ENCODE data around the gene THAP2. TPM values are rescaled to one million over a fixed set of nuclear protein-coding genes. Genes with fewer than 3 reads are reported as not detected.

Gene THAP2
- total and polyA plus RNA-seq, 8 donors, result 1.1 to 4.3 (median 2.3) TPM

DNA sequence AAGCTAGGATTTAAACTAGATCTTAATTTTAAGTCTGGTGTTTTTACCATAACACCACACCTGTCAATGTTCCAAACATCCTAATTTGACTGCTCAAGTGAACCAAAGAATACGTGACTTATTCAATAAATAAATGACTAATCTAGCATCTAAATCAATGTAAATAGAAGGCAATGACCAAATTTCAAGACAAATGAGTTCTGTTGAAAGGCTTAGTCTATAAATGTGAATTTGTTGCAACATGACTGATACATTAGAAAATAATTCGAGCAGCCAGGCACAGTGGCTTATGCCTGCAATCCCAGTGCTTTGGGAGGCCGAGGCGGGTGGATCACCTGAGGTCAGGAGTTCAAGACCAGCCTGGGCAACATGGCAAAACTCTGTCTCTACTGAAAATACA is 15.6 kb upstream of the THAP2 start:
- no peak overlapping the region for H3K27ac ChIP-seq
- no peak overlapping the region for H3K4me3 ChIP-seq
- ATAC-seq (peak in 2 of 4 donors; percentile 25 to 41), DNase-seq (no peak), FAIRE-seq (no peak)
- peaks cover 0 to 8% (median 3%) of the 10 kb centered on the region in 3 donors for H3K4me1 ChIP-seq
- intact Hi-C loops (cut with DNase I), result no loop called here
- no peaks in the 10 kb centered on the region for H3K27me3 ChIP-seq
- WGBS, 2 donors, result 51 to 62% methylated on average over 4 of the region's 4 CpGs
- peaks cover 0 to 20% (median 5%) of the 10 kb centered on the region in 3 donors for H3K36me3 ChIP-seq
- TF ChIP-seq, protein P1, sequence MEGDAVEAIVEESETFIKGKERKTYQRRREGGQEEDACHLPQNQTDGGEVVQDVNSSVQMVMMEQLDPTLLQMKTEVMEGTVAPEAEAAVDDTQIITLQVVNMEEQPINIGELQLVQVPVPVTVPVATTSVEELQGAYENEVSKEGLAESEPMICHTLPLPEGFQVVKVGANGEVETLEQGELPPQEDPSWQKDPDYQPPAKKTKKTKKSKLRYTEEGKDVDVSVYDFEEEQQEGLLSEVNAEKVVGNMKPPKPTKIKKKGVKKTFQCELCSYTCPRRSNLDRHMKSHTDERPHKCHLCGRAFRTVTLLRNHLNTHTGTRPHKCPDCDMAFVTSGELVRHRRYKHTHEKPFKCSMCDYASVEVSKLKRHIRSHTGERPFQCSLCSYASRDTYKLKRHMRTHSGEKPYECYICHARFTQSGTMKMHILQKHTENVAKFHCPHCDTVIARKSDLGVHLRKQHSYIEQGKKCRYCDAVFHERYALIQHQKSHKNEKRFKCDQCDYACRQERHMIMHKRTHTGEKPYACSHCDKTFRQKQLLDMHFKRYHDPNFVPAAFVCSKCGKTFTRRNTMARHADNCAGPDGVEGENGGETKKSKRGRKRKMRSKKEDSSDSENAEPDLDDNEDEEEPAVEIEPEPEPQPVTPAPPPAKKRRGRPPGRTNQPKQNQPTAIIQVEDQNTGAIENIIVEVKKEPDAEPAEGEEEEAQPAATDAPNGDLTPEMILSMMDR (IDR thresholded peaks at IDR 0.05), result no peak
- H3K9me3 ChIP-seq, result no peaks in the 10 kb centered on the region

DNA sequence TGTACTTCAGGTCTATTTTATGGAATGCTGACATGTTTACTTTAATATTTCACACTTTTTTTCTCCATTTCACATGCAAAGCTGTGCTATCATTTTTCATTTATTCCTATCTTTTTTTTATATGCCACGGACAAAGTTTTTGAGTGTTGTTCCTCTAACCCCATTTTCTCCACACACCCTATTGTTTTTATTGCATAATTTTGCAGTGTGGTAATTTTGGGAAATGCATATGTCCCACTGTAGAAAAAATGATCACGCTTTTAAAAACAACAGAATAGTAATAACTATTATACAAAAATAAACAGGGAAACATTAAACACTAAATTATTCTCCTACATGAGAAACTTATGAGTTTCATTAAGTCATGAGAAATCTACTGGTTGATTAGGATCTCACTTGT is 14.7 kb upstream of the THAP2 start:
- H3K4me3 ChIP-seq, result no peak overlapping the region
- H3K27ac ChIP-seq, result no peak overlapping the region
- no peaks in the 10 kb centered on the region for H3K9me3 ChIP-seq
- ATAC-seq, result no peak
- peaks cover 0 to 8% (median 5%) of the 10 kb centered on the region in 3 donors for H3K4me1 ChIP-seq
- TF ChIP-seq, protein P1 (IDR thresholded peaks at IDR 0.05), result no peak
- peaks cover 0 to 13% (median 5%) of the 10 kb centered on the region in 3 donors for H3K36me3 ChIP-seq
- DNase-seq, result no peak
- H3K27me3 ChIP-seq, result no peaks in the 10 kb centered on the region
- intact Hi-C loops (cut with DNase I), result no loop called here
- FAIRE-seq, result no peak
- 80 to 85% methylated on average over 2 of the region's 2 CpGs for WGBS, 2 donors

DNA sequence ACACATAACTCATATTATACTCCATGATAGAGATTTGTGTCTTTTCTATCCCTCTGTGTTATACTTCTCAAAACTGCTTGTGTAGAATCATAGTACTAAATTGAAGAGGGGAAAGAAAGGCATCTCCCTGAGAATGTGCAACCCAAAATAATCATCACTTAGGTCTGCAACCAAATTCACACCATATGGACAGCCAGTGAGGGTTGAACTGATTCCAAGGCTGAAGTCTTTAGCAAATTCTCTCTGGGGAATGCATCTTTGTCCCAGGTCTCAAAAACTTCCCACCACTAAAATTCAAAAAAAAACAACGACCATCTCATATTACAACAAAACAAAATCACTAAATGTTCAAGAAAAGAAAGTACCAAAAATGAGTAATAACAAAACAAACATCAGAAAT is 11.4 kb upstream of the THAP2 start:
- Histone ChIP-seq H3K4me3 (no peak overlapping the region), H3K4me1 (peaks cover 13 to 20% (median 16%) of the 10 kb centered on the region in 3 donors), H3K27ac (no peak overlapping the region), H3K27me3 (no peaks in the 10 kb centered on the region), H3K36me3 (peaks cover 0 to 8% (median 0%) of the 10 kb centered on the region in 3 donors), H3K9me3 (no peaks in the 10 kb centered on the region)
- TF ChIP-seq, protein P1 (IDR thresholded peaks at IDR 0.05), result no peak
- FAIRE-seq (no peak), DNase-seq (no peak), ATAC-seq (no peak)
- WGBS, 2 donors, result 80 to 97% methylated on average over 1 of the region's 1 CpG
- intact Hi-C loops (cut with DNase I), result no loop called here

DNA sequence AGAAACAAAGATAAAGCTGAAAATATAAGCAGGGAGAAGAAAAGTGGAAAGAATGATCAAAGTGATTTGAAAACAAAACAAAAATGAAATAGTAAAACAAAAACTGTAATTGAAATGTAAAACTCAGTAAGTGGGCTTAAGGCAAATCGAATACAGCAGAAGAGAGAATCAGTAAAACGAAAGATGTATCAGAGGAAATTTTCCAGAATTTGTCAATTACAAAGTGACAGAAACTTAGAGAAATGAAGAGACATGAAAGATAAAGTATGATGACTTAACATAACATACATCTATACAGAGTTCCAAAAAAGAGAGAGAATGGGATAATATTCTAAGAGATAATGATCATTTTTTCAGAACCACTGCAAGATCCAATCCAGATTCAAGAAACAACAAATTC is 11.0 kb upstream of the THAP2 start:
- Histone ChIP-seq H3K27me3 (no peaks in the 10 kb centered on the region), H3K4me3 (no peak overlapping the region), H3K9me3 (no peaks in the 10 kb centered on the region), H3K4me1 (peaks cover 12 to 18% (median 16%) of the 10 kb centered on the region in 3 donors), H3K36me3 (peaks cover 0 to 8% (median 0%) of the 10 kb centered on the region in 3 donors), H3K27ac (no peak overlapping the region)
- intact Hi-C loops (cut with DNase I), result no loop called here
- ATAC-seq (no peak), DNase-seq (no peak), FAIRE-seq (no peak)
- TF ChIP-seq, protein P1 (IDR thresholded peaks at IDR 0.05), result no peak
- WGBS, 2 donors, result 98 to 99% methylated on average over 2 of the region's 2 CpGs

DNA sequence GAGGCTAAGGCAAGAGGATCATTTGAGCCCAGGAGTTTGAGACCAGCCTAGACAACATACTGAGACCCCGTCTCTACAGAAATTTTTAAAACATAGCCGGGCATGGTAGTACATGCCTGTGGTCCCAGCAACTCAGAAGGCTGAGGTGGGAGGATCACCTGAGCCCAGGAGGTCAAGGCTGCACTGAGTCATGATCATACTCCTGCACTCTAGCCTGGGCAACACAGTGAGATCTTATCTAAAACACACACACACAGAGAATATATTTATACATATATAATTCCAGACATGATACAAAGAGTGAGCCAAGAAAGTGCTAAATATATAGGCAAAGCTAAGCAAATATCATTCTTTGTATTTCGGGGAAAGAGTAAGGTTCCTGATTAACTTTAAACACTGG is 9.9 kb upstream of the THAP2 start:
- H3K4me1 ChIP-seq, result peaks cover 12 to 19% (median 16%) of the 10 kb centered on the region in 3 donors
- no peak overlapping the region for H3K27ac ChIP-seq
- no peak overlapping the region for H3K4me3 ChIP-seq
- H3K27me3 ChIP-seq, result no peaks in the 10 kb centered on the region
- no peaks in the 10 kb centered on the region for H3K9me3 ChIP-seq
- DNase-seq (no peak), ATAC-seq (peak in 1 of 4 donors; percentile 32), FAIRE-seq (no peak)
- peaks cover 0 to 10% (median 0%) of the 10 kb centered on the region in 3 donors for H3K36me3 ChIP-seq
- intact Hi-C loops (cut with DNase I), result no loop called here
- WGBS, 2 donors, result 75 to 76% methylated on average over 3 of the region's 3 CpGs
- TF ChIP-seq, protein P1 (IDR thresholded peaks at IDR 0.05), result no peak
